ENCODE results near the gene EMC6.
A peak's percentile ranks its signal among the peaks of the same experiment; 100 is the strongest.

The EMC6 gene

DNA sequence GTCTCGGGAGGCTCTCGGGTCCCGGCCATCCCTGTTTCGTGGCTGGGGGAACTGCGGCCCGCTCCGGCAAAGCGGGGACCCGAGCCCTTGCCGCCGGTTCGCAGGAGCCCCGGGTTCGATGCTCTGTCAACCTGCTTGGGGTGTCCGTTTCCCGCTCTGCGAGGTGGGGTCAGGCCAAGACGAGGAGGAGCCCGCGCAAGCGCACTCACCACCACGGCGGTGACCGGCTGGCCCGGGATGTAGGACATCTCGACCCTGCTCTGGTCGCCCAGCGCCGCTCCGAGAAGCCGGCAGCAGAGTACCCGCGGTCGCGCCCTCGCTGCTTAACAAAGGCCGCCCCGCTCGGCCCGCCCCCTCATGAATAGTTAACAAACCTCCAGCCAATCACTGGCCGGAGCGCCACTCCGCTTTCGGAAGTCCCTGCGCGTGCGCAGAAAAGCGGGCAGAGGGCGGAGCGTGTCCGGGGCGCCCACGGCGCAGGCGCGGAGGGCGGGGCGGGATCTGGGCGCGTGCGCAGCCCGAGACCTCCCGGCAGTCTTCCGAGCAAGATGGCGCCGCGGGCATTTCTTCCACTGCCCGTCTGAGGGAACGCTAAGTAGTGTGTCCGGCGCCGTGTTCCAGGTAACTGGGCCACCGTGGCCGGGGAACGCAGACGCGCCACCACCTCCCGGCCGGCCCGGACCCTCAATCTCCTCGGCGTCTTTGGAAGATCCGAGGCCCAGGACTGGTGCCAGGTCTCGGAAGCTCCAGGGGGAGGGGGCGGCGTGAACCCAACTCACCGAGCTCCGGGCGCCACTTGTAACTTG, at the start of gene EMC6, which contains the start of gene TAX1BP3:
TSS of gene EMC6 (plus strand) at position 534 of the 806 bp plus-strand sequence. CDS start 335 bp downstream, outside the sequence.
TSS of gene TAX1BP3 (minus strand) at position 300 of the 806 bp plus-strand sequence. CDS start at position 248, 52 bp downstream.
- TF ChIP-seq, protein P1, sequence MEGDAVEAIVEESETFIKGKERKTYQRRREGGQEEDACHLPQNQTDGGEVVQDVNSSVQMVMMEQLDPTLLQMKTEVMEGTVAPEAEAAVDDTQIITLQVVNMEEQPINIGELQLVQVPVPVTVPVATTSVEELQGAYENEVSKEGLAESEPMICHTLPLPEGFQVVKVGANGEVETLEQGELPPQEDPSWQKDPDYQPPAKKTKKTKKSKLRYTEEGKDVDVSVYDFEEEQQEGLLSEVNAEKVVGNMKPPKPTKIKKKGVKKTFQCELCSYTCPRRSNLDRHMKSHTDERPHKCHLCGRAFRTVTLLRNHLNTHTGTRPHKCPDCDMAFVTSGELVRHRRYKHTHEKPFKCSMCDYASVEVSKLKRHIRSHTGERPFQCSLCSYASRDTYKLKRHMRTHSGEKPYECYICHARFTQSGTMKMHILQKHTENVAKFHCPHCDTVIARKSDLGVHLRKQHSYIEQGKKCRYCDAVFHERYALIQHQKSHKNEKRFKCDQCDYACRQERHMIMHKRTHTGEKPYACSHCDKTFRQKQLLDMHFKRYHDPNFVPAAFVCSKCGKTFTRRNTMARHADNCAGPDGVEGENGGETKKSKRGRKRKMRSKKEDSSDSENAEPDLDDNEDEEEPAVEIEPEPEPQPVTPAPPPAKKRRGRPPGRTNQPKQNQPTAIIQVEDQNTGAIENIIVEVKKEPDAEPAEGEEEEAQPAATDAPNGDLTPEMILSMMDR (conservative IDR thresholded peaks at IDR 0.05), result no peak
- peak within 1 kb of the TSS; percentile 98 for H3K27ac ChIP-seq

DNA sequence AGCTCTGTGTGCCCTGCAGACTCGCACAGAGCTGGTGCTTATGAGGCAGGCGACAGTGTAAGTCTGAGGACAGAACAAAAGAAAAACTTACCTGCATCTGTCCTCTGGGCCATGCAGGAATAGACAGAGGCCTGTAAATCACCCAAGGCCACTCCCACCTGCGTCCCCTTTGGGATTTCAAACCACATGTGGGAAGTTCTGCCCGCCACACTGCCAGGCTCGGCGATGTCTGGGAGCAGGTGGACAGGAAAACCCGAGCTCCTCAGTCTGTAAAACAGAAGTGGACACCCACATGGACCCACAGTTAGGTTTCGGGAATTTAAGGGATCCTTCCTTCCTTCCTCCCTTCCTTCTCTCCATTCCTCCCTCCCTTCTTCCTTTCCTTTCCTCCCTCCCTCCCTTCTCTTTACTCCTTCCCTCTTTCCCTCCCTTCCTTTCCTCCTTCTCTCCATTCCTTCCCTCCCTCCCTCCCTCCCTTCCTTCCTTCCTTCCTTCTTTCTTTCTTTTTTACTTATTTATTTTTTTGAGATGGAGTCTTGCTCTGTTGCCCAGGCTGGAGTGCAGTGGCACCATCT, 47.4 kb upstream of the EMC6 start:
- no peak overlapping the region for H3K27ac ChIP-seq
- TF ChIP-seq, protein P1 (conservative IDR thresholded peaks at IDR 0.05), result no peak

DNA sequence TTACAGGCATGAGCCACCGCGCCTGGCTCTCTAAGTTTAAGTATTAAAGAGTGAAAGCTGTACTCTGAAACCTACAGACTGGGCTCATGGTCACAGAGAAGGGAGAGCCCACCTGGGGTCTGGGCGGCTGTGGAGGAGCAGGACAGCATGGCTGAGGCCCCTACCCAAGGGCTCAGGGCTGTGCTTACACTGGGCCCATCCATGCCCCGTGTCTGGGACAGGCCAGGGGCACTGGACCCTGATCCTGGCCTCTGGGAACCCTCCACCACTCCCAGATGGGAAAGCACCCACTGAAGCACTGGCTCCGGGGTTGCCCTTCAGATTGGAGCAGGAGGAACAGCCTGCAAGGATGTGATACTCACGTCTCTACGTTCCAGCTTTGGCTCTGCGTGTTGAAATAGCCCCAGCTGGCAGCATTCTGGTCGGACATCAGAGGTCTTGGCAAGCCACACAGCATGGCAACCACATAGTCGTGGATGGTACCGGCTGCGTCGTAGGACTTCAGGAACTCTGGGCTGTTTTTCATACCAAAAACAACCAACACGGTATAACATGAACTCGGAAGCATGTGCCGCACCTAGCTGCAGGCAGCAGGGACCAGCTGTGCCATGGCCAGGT, 45.5 kb upstream of the EMC6 start:
- H3K27ac ChIP-seq, result no peak overlapping the region
- TF ChIP-seq, protein P1 (conservative IDR thresholded peaks at IDR 0.05), result no peak

DNA sequence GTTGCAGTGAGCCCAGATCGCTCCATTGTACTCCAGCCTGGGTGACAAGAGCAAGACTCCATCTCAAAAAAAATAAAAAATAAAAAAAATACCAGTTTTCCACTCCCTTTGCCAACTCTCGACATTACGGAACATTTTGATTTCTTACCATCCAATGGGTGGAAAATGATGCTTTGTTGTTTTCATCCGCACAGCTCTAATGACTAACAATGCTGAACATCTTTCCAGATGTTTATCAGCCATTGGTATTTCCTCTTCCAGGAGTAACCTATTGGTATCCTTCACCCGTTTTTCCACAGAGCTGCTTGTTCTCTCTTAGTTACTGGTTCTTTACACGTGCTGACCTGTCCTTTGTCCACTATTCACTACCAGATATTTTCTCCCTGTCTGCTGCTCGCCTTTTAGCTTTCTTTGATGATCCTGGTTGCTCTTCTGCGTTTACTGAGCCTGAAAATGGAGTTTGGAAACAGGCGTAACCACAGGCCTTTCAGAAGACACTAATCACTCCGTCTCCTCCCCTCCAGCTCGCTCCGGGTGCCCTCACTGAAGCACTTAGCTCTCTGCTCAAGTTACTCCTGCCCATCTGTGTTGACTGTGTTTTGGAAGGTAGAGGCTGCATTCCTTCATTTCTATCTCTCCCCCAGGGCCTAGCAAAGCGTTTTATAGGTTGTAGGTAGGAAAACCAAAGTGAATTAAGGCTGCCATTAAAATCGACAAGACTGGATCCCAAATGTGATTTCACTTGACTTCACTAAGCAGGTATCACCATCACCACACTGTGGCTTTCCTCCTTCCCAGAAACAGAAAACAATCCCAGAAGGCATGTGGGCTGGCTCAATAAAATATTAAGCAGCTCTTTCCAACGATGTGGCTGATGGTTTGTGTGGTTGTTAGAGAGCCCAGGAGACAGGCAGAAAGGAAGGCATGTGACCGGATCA, 41.5 kb upstream of the EMC6 start:
- H3K27ac ChIP-seq, result no peak overlapping the region
- TF ChIP-seq, protein P1 (conservative IDR thresholded peaks at IDR 0.05), result no peak

DNA sequence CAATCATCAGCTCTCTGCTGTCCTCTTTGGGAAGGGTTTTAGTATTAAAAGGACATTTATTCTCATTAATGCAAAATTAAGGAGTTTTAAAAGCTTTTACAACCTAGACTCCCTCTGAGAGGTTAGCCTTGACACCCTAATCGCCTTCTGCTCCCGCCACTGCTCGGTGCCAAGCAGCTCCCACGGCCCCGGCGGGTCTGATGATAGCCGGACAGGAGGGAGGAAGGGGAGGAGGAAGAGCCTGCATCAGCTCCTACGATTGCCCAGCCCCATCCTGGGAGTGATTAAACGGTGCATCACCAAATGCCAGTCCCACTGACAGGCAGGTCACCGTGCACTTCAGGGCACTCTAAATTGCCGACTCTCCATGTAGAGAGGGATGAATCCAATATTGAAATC, 40.8 kb upstream of the EMC6 start:
- H3K27ac ChIP-seq, result no peak overlapping the region

DNA sequence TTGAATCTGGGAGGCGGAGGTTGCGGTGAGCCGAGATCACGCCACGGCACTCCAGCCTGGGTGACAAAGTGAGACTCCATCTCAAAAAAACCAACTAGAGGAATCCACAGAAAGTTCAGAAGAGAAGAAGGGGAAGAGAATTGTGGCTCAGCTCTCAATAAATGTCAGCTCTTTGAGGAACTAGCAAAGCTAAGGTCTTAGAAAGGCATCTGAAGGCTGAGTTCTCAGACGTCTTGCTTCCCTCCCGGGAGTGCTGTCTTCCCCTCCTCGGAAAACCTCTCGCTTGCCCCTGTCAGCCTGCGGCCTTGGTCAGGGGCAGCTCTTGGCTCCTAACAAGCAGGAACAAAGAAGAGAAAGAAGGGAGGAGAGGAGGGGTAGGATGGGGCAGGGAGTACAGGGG, 37.8 kb upstream of the EMC6 start:
- no peak overlapping the region for H3K27ac ChIP-seq
- TF ChIP-seq, protein P1 (conservative IDR thresholded peaks at IDR 0.05), result no peak

More for the DNA sequence above, 40.8 kb upstream of the EMC6 start:
- TF ChIP-seq, protein P1 (conservative IDR thresholded peaks at IDR 0.05), result no peak

All from VCaP (cell line).